HCT116 (cell line): ENCODE results near the gene RPTOR.

Experiments used
- CBX3 ChIP-seq: IDR thresholded peaks from 2 replicates; pipeline ENCODE4 v1.6.1; 2012; ENCODE audit warnings: low read depth
- CEBPB ChIP-seq: IDR thresholded peaks from 2 replicates; pipeline ENCODE4 v1.6.1; 2012; ENCODE audit warnings: low read depth
- CTCF ChIP-seq, 3 experiments: fragments of 200-600 bp in 1 of 3; sonication (generic) in 1 of 3; IDR thresholded peaks in 2 of 3; conservative IDR thresholded peaks in 1 of 3; 2 replicates each; pipeline ENCODE4 v1.5.1; 2012 to 2017; ENCODE audit warnings: low read depth in 2 of 3, low read length in 2 of 3, antibody characterized with exemption in 1 of 3, borderline replicate concordance in 1 of 3, control low read depth in 1 of 3, mild to moderate bottlenecking in 1 of 3, mixed read lengths in 1 of 3, mixed run types in 1 of 3, moderate library complexity in 1 of 3; ENCODE audit not compliant: insufficient read depth in 1 of 3
- EGR1 ChIP-seq: IDR thresholded peaks from 2 replicates; pipeline ENCODE4 v1.6.1; 2012; ENCODE audit warnings: low read depth
- EZH2 ChIP-seq: fragments of 200-600 bp; sonication (generic); IDR thresholded peaks from 2 replicates; pipeline ENCODE4 v1.6.1; 2017; ENCODE audit warnings: antibody characterized with exemption, mixed run types
- FOSL1 ChIP-seq: IDR thresholded peaks from 2 replicates; pipeline ENCODE4 v1.6.1; 2012; ENCODE audit warnings: low read depth
- POLR2A ChIP-seq: IDR thresholded peaks from 2 replicates; pipeline ENCODE4 v1.7.0; 2011; ENCODE audit warnings: borderline replicate concordance; ENCODE audit not compliant: insufficient read depth, insufficient read length; ENCODE audit errors: extremely low read depth
- SIN3A ChIP-seq: IDR thresholded peaks from 2 replicates; pipeline ENCODE4 v1.6.1; 2012; ENCODE audit warnings: low read depth
- SP1 ChIP-seq: IDR thresholded peaks from 2 replicates; pipeline ENCODE4 v1.6.1; 2012; ENCODE audit warnings: low read depth
- TCF7L2 ChIP-seq: IDR thresholded peaks from 2 replicates; pipeline ENCODE4 v1.7.0; 2011; ENCODE audit warnings: borderline replicate concordance, inconsistent platforms; ENCODE audit not compliant: insufficient read depth, insufficient read length; ENCODE audit errors: extremely low read depth
- YY1 ChIP-seq: IDR thresholded peaks from 2 replicates; pipeline ENCODE4 v1.6.1; 2011; ENCODE audit warnings: low read length, low read depth, moderate library complexity, mild to moderate bottlenecking; ENCODE audit not compliant: insufficient replicate concordance; ENCODE audit errors: extremely low read depth
- ZFX ChIP-seq: fragments of 450-650 bp; IDR thresholded peaks from 2 replicates; pipeline ENCODE4 v1.6.1; 2017
- TF ChIP-seq, protein P1 (sequence below): IDR thresholded peaks from 2 replicates; pipeline ENCODE4 v1.6.1; 2012

DNA sequence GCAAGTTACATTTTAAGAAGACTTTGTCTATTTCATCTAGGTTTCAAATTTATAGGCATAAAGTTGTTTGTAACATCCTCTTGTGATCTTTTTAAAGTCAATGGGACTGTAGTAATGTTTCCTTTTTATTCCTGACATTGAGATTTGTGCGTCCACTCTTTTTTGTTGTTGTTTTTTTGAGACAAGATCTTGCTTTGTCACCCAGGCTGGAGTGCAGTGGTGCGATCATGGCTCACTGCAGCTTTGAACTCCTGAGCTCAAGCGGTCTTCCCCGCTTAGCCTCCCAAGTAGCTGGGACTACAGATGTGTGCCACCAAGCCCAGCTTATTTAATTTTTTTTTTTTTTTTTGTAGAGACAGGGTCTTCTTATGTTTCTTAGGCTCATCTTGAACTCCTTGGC is 29.9 kb downstream of the RPTOR start:
- TF ChIP-seq POLR2A (no peak), CTCF (IDR thresholded peaks at IDR 0.05 in 2 of 3, conservative IDR thresholded peaks at IDR 0.05 in 1 of 3; ENCODE audit: borderline replicate concordance in 1 of 3, insufficient read depth in 1 of 3, low read depth in 2 of 3, low read length in 2 of 3) (no peak), SIN3A (no peak), EZH2 (no peak), EGR1 (no peak), CEBPB (no peak), FOSL1 (no peak), TCF7L2 (no peak), CBX3 (no peak), SP1 (no peak), YY1 (no peak), ZFX (no peak)
- TF ChIP-seq, protein P1, sequence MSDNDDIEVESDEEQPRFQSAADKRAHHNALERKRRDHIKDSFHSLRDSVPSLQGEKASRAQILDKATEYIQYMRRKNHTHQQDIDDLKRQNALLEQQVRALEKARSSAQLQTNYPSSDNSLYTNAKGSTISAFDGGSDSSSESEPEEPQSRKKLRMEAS, result no peak
